Calu3 (cell line): ENCODE results near the gene OLFM1. TPM values are rescaled to one million over a fixed set of nuclear protein-coding genes. Genes with fewer than 3 reads are reported as not detected.

Experiments
- BruUV-seq: library from RNA; stranded (reverse); fragments of 400-500 nt; replicated peaks from 2 replicates; lab custom pipeline; 2021; lab: Mats Ljungman, UMichigan
- CTCF ChIA-PET: fragments of 300-600 bp; sonication (Branson Sonifier 250); formaldehyde crosslinking; loops from one replicate; lab custom pipeline; 2022; ENCODE audit warnings: antibody characterized with exemption; lab: Charles Lee
- DNase-seq: peaks from one replicate; pipeline ENCODE4 v3.0.0; 2022
- H3K27ac Mint-ChIP-seq: one replicate; pipeline ENCODE4 v1.8.0; 2022; ENCODE audit warnings: mixed read lengths; ENCODE audit not compliant: unreplicated experiment
- H3K27me3 Mint-ChIP-seq: one replicate; pipeline ENCODE4 v1.8.0; 2022; ENCODE audit warnings: mixed read lengths; ENCODE audit not compliant: unreplicated experiment
- H3K36me3 Mint-ChIP-seq: one replicate; pipeline ENCODE4 v1.8.0; 2022; ENCODE audit warnings: mild to moderate bottlenecking, moderate library complexity, mixed read lengths; ENCODE audit not compliant: insufficient read depth, unreplicated experiment
- H3K4me1 Mint-ChIP-seq: one replicate; pipeline ENCODE4 v1.8.0; 2022; ENCODE audit warnings: mild to moderate bottlenecking, low read depth, mixed read lengths; ENCODE audit not compliant: unreplicated experiment
- H3K4me3 Mint-ChIP-seq: one replicate; pipeline ENCODE4 v1.8.0; 2022; ENCODE audit warnings: mild to moderate bottlenecking, low read depth, moderate library complexity, mixed read lengths; ENCODE audit not compliant: unreplicated experiment
- H3K9me3 Mint-ChIP-seq: one replicate; pipeline ENCODE4 v1.8.0; 2022; ENCODE audit warnings: low read depth, mixed read lengths; ENCODE audit not compliant: unreplicated experiment
- intact Hi-C: fragments of 100-400 bp; cut with micrococcal nuclease; formaldehyde crosslinking; loops from one replicate; pipeline ENCODE4 v1.10.0; 2022; ENCODE audit not compliant: unreplicated experiment
- total RNA-seq: library from RNA; stranded (reverse); gene quantifications from 2 replicates; pipeline ENCODE4 v1.2.3, GENCODE V29; 2022
- TF ChIP-seq, protein P1 (sequence below): fragments of 200-600 bp; IDR thresholded peaks from one replicate; pipeline ENCODE4 v1.8.0; 2022; ENCODE audit warnings: antibody characterized with exemption; ENCODE audit not compliant: unreplicated experiment

OLFM1 gene
- total RNA-seq, 1 experiment from 2014 or later: 5.5 TPM

DNA sequence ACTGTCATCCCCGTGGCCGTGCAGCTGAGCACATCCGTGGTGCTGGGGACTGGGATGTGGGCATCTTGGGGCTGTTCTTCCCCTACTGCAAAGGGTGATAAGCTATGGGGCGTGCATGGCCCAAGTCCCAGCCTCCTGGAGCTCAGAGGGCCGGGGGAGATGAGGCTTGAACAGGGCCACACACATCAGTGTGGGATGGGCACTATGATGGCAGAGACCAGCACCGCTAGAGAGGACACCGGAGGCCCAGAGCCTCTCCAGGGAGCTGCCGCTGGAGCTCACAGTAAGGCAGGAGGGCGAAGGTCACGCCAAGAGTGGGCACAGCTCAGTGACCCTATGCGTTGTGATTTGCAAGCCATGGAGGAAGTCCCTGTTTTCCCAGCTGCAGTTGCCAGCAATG lies 63.5 kb downstream of the OLFM1 start:
- DNase-seq: no peak
- Mint-ChIP-seq H3K27ac (no peak overlapping the region), H3K4me3 (no peak overlapping the region), H3K27me3 (peaks cover 25% of the 10 kb centered on the region), H3K4me1 (no peaks in the 10 kb centered on the region), H3K9me3 (peaks cover 3% of the 10 kb centered on the region), H3K36me3 (no peaks in the 10 kb centered on the region)
- TF ChIP-seq, protein P1, sequence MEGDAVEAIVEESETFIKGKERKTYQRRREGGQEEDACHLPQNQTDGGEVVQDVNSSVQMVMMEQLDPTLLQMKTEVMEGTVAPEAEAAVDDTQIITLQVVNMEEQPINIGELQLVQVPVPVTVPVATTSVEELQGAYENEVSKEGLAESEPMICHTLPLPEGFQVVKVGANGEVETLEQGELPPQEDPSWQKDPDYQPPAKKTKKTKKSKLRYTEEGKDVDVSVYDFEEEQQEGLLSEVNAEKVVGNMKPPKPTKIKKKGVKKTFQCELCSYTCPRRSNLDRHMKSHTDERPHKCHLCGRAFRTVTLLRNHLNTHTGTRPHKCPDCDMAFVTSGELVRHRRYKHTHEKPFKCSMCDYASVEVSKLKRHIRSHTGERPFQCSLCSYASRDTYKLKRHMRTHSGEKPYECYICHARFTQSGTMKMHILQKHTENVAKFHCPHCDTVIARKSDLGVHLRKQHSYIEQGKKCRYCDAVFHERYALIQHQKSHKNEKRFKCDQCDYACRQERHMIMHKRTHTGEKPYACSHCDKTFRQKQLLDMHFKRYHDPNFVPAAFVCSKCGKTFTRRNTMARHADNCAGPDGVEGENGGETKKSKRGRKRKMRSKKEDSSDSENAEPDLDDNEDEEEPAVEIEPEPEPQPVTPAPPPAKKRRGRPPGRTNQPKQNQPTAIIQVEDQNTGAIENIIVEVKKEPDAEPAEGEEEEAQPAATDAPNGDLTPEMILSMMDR: no peak
- BruUV-seq: no TSS peak
- intact Hi-C loops: no loop called here
- CTCF ChIA-PET: no interaction called here

DNA sequence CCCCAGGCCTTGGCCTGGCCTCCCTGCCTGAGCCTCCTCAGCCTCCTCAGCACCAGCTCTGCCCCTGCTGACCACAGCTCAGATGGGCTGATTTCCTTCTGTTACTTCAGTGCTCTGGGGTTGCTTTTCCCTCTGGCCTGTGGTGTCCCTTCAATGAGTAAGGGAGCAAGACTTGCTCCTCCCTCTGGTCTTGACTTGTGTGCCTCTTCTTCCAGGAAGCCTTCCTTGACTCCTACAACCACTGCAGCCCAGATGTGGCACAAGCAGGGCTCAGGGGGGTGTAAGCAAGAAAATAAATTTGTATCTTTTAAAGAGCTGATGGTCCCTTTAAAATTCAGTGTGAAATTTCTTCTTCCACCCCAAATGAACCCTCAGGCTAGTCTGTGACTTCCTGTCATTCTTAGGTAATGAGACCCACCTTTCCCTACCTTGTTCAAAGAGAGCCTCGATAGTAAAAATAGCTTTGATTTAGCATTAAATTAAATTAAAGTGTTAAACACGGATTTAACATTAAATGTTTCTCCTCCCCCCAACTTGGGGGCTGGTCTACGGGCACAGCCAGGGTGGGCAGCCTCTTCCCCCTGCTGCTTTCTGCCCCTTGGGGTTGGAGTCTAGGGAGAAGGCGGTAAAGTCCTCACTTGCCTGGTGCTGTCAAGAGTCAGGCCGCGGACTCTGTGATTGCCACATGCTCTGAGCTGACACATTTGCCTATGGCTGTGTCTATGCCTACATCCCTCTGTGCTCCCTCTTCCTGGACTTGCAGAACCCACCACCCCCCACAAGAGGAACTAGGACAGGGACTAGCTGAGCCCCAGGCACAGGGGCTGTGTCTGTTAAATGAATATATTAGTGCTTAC lies 64.5 kb downstream of the OLFM1 start:
- Mint-ChIP-seq H3K4me1 (no peaks in the 10 kb centered on the region), H3K9me3 (peaks cover under 1% of the 10 kb centered on the region), H3K27ac (no peak overlapping the region), H3K36me3 (no peaks in the 10 kb centered on the region), H3K27me3 (peaks cover 20% of the 10 kb centered on the region), H3K4me3 (no peak overlapping the region)
- no TSS peak for BruUV-seq
- TF ChIP-seq, protein P1: no peak
- CTCF ChIA-PET: no interaction called here
- intact Hi-C loops: no loop called here
- no peak for DNase-seq

DNA sequence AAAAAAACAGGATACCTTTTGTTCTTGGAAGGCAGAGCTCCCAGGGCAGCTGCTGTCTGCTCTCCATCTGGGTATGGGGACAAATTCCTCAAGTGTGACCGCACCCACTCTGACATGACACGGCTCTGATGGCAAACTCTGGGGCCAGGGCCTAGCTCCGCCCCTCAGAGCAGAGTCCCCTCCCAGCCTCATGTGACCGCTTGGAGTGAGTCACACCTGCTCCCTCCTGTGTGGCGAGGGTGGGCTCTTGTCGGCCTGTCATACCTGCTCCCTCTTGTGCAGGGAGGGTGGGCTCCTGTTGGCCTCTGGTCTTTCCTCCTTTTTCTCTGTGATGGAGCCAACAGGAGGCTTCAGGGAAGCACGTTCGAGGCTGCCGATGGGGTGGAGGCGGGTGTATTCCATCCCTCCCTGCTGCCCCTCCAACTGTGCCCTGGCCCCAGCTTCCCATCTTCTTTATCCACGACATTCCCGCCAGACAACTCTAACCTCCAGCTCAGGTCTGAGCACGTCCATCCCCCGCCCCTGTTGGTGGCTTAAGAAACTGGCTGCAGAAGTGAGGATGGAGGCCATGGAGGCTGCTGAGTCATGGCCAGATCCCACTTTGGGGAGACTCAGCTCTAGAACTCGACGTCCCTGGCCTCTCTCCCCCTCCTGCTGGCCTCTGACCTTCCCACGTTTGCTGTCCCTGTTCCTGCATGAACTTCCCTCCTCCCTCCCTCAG lies 65.3 kb downstream of the OLFM1 start:
- intact Hi-C loops: no loop called here
- Mint-ChIP-seq H3K27ac (no peak overlapping the region), H3K9me3 (peaks cover 5% of the 10 kb centered on the region), H3K4me3 (no peak overlapping the region), H3K27me3 (peaks cover 28% of the 10 kb centered on the region), H3K36me3 (no peaks in the 10 kb centered on the region), H3K4me1 (no peaks in the 10 kb centered on the region)
- TF ChIP-seq, protein P1: no peak
- DNase-seq: peak; percentile 48
- CTCF ChIA-PET: no interaction called here
- BruUV-seq: no TSS peak

DNA sequence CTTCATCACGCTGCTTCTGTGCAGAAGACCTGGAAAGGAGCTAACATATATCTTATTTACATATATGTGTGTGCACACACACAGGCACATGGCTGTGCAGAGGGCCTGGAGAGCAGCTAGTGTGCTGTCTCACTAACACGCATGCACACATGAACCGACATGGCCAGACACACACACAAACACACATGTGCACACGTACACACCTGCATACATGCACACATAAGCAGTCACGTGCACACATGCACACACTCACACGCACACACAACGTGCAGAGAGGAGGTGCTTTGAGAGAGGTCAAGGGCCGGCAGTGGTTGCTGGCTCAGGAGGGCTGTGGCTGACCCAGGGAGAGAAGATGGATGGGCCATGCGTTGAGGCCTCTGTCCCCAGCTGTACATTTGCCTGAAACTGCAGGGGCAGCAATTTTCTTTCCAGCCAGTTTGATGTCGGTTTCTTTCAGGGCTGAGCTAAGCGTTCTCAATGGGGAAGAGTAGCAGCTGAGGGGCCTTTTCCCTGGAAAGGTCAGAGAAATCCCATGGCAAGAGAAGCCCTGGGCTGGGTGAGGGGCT lies 66.7 kb downstream of the OLFM1 start:
- peaks cover 31% of the 10 kb centered on the region for H3K27me3 Mint-ChIP-seq
- no peaks in the 10 kb centered on the region for H3K4me1 Mint-ChIP-seq
- no peak overlapping the region for H3K4me3 Mint-ChIP-seq
- CTCF ChIA-PET: no interaction called here
- H3K36me3 Mint-ChIP-seq: no peaks in the 10 kb centered on the region
- no peak overlapping the region for H3K27ac Mint-ChIP-seq
- intact Hi-C loops: no loop called here
- peaks cover 5% of the 10 kb centered on the region for H3K9me3 Mint-ChIP-seq
- DNase-seq: no peak
- TF ChIP-seq, protein P1: no peak
- BruUV-seq: no TSS peak
